ENCODE results near the gene DPYSL4.

DPYSL4 gene

DNA sequence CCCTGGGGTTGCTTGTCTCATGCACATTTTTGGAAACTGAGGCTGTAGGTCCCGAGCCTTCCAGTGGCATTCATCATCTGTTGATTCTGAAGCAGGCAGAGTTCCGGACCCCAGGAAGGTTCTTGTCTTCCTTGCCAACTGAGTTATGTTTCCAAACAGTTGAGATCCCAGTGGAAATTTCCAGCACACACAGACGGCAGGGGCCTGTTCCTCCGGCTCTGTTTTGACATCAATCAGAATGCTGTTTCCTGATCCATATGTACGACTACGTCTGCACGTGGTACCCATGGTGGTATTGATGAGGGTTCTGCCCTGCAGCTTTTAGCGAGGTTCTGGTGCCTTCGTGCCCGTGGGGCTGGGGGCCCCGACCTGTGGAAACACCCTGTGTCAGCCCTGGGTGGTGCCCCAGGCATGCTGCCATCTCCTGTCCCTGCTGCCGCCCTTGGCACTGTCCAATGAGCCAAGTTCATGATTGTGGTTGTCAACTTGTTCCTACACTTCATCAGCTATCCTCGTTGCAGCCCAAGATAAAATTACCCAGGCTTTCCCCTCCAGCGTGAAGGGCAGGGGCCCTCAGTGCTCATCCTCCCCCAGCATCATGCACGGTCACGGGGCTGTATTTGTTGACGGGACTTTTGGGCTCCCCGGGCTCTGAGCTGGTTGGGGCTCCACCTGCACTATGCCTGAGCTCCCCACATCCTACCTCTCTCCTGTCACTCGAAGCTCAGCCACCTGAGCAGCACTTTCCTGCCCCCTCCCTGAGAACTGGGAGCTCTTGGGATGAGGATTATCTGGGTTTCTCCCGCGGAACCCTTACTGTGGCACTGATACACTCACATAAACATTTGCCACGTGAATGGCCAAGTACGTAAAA lies 7.8 kb upstream of the DPYSL4 start:
- DNase-seq (ENCODE audit: low read depth) = no peak

DNA sequence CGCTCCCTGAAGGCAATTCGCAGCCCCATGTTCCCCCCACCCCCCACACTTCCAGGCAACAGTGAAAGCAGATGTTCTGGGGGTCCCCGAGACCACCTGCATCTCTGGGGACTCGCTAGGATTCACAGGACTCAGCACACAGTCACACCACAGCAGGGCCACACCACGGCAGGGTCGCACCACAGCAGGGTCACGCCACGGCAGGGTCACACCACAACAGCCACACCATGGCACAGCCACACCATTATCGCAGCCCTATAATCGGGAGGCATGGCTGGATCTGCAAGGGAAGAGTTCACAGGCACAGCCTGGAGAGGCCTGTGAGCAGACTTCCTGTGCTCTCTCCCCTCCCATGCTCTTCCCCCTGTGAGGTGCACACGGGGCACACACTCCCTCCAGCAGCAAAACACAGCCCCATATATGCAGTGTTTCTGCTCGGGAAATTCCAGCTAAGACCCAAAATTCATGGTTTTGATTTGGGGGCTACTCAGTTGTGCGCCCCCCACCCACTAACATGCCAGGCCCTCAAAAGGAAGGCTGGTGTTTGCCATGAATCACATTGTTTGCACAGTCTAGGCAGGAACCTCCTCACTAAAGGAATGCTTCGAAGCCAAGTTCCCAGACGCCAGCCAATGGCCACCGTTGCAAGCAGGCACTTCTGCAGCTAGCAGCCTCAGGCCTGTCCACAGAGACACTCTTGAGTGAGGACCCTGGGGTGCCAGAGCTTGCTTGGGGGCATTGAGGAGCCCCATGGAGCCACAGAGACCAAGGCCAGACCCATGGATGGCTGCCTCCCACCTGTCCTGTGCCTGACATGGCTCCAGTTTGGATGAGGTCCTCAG lies 7.0 kb upstream of the DPYSL4 start:
- no peak for DNase-seq (ENCODE audit: low read depth)

DNA sequence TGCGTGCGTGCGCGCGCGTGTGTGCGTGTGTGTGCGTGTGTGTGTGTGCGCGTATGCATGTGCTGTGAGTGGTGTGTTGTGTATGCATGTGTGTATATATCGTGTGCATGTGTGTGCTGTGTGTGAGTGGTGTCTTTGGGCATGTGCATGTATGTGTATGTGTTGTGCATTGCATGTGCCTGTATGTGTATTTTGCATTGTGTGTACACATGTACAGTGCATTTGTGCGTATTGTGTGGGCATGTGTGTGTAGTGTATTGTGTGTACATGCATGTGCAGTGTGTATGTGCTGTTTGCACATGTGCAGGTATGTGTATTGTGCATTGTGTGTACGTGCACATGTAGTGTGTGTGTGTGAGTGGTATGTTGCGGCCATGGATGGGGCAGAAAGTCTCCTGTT lies 6.0 kb upstream of the DPYSL4 start:
- DNase-seq (ENCODE audit: low read depth) = no peak

DNA sequence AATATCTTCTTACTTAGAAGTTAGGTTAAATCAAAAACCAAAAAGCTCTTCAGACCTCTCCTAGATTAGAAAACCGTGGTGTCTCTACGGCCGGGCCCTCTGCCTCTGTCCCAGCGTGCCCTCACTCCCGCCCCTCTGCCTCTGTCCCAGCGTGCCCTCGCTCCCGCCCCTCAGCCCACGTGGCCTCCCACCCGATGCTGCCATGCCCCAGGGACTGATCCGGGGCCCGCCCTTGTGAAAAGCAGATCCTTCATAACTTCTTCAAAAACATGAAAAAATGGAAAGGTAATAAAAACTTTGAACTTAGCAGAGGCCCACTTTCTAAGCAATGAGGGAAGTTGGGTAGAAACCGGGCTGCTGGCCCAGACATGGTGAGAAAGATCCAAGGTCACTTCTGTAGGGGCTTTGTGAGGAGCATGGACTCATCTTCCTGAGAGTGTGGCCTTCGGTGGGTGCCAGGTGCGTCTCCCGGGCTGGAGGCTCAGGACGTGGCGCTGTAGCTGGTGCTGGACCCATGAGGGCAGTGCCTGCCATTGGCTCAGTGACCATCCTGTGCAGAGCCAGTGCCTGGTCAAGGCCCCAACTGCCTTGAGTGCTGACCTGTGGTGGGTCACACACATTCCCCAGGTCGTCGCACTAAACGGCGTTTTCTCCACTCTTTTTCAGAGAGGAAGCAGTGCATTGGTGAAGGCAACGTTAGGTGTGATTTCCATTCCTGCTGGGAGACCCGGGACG lies 4.9 kb upstream of the DPYSL4 start:
- DNase-seq (ENCODE audit: low read depth) = no peak

DNA sequence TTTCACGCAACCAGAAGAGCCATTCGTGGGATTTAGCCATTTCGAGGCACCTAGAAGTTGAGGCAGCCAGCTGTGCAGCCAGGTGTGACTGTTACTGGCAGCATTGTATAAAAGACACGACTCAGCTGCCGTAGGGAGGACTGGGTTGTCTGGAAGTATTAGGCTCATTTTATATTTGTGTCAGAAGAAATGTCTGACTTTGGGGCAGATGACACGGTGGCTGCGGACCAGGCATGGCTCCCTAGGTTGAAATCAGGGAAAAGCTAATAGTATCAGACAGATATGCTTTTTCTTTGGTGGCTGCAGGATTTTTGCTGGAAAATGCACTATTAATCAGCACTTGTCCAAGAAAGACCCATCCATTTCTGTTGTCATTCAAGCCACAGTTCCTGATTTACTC lies 4.2 kb upstream of the DPYSL4 start:
- no peak for DNase-seq (ENCODE audit: low read depth)

DNA sequence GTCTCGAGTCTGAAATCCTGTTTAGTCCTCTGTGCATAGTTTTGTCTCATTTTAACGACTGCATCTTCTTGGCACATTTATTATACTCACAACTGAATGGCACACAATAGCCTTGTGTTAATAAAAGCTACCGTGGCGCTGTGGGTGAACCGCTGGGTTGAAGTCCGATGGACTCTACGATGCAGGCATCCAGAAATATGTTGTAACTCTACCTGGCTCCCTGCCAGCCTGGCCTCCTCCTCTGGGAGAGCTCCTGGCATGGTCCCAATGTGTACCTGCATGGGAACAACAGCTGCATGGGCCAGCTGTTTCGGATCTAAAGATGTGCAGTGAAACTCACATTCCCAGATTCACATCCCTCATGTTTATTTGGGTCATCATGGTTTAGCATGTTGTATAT lies 3.7 kb upstream of the DPYSL4 start:
- no peak for DNase-seq (ENCODE audit: low read depth)

DNA sequence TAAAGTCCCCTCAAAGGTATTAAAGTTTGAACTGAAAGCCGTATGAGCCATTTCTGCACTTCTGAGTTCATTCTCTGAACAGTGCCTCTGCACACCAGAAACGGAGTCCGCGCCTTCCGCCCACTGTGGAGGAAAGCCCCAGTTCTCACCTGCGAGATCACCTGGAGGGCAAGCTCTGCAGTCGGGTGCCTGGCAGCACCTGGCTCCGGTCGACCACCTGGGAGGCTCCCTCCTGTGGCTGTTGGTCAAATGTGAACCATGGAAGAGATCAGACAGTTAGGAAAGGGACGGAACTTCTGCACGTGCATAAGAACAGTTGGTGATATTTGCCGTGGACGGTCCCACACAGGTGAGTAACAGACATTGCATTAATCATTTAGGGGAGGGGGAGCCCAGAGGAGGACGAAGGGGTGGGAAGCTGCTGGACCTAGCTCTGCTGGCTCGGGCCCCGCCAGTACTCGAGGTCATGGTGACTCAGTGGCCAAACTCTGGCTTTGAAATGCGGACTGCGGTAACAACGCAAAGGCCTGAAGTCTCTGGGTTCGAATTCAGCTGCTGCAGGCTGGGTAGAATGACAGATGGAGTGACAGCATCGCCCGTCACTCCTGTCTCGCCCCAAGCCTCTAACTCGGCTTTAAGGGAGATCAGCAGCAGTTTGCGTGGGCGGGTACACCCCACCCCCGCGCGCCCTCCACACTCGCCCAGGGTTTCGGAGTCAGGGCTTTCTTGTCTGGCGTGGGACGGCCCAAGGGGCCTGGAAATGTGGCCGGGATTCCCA lies 1.7 kb upstream of the DPYSL4 start:
- no peak for DNase-seq (ENCODE audit: low read depth)

DNA sequence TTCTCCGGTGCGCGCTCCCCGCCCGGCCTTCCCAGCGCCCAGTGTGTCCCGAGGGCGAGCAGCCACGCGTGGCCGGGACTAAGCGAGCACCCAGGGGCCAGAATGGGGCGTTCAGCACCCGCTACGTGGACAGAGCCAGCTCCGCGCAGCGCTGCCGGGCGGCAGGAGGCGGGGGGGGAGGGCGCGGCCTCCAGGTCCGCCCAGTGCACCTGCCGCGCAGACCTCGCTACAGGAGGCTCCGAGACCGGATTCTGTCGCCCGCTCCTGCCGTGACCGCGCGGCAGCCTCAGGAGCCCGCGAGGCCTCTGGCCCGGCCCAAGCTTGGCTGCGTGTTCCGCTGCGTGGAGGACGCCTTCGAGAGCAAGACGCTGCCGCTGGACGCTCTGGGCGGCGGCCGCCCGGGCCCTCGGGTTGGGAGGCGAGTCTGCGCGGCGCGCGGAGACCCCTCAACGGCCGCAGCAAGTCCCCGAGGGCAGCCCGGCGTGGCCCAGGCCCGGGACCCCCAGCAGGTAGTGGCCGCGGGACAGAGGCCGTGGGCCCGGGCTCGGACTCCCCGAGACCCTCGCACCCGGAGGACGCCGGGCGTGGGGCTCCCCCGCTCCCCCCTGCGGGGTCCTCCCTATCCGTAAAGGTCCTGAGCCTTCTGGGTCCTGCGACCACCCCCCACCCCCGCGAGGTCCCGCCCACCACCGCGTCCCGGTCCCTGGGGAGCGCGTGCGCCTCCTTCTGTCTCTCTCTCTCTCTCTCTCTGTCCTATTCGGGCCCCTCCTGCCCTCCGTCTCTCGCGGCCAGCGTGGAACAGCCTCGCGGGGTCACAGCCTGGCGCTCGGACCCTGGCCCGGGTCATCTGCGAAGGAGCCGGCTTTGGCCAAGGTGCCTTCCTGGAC lies 904 bp upstream of the DPYSL4 start:
- peak; percentile 48 for DNase-seq (ENCODE audit: low read depth)

DNA sequence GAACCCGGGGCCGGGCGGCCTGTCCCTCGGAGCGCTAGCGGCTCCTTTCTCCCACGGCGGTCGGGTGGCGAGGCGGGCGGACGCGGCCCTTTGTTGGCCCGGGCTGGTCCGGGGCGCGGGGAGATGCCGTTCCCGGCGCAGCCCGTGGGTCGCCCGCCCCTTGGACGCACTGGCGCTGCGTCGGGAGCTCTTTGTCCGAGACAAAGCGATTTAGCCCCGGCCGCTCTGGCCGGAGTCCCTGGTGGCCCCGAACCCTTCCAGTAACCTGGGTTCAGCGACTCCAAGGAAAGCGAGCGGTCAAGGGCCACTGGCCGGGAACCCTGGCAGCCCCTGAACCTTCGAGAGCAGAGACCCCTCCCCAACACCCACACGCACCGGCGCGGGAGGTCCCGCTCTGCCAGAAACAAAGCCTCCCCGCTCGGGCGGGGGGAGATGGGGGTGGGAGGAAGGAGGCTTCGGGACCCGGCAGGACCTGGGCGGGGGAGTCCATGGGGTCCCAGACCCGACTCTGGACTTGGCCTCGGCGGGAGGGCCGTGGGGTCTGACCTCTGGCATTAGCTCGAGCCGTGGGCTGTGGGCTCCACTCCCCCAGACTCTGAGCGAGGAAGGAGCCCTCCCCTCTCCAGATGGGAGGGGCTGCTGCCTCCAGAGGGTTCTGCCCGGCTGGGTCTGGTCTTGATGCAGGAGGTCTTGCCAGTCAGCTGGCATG lies 836 bp downstream of the DPYSL4 start:
- no peak for DNase-seq (ENCODE audit: low read depth)

DNA sequence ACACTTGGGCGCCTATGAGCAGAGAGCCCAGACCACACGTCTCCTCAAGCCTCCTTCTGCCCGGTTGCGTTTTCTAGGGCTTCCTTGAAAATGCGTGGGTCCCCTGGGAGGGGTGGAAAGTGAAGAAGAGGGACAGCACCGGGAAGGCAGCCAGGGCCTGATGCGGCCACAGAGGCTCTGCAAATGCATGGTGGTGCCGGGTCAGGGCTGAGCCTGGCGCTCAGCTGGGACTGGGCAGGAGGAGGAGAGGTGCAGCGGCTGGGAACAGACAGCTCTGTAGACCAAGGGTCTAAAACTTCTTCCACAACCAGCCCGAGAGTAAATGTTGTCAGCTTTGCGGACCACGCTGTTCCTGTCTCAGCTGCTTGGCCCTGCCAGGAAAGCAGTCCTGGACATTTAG lies 1.6 kb downstream of the DPYSL4 start:
- no peak for DNase-seq (ENCODE audit: low read depth)

DNA sequence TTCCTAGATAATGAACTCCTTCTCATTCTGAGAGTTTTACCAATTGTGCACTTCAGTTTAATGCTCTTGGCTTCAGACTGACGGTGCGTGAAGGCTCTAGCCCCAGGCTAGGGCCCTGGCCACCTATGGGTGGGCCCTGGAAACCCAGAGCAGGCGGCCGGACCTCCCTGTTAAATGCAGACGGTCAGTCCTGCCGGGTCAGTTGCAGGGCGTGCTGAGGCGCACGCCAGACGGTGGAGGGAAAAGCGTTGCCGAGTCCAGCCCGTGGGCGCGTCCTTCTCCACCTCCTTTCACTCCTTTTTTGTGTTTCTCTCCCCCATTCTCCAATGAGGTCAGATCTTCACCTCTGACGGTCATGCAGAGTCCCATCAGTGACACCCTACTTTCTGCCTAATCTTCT lies 2.3 kb downstream of the DPYSL4 start:
- no peak for DNase-seq (ENCODE audit: low read depth)

DNA sequence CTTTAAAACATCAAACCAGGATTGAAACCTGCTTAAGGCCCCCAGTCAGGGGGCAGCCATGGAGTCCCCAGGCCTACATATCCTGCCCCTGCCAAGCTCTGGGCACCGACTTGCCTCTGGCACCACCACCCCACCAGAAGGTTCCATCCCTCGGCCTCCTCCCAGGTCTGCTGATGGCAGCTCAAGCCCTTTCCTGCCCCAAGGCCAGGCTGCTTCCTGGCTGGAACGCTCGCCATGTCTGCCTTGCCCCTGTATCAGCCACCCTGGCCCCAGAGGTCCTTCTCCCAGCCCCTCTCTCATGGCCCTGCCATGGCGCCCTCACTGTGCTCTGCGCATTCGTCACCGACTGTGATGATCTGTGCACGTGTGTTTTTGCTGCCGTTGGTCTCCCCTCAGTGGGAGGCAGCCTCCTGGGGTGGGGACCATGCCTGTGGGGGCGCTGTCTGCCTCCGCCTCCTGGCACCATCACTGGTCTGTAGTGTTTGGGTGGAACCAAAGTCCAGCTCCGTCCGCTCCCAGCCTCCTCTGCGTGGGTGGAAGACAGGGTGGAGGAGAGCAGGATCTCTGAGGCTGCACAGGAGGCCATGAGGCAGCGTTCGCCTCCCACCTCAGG lies 3.2 kb downstream of the DPYSL4 start:
- no peak for DNase-seq (ENCODE audit: low read depth)

DNA sequence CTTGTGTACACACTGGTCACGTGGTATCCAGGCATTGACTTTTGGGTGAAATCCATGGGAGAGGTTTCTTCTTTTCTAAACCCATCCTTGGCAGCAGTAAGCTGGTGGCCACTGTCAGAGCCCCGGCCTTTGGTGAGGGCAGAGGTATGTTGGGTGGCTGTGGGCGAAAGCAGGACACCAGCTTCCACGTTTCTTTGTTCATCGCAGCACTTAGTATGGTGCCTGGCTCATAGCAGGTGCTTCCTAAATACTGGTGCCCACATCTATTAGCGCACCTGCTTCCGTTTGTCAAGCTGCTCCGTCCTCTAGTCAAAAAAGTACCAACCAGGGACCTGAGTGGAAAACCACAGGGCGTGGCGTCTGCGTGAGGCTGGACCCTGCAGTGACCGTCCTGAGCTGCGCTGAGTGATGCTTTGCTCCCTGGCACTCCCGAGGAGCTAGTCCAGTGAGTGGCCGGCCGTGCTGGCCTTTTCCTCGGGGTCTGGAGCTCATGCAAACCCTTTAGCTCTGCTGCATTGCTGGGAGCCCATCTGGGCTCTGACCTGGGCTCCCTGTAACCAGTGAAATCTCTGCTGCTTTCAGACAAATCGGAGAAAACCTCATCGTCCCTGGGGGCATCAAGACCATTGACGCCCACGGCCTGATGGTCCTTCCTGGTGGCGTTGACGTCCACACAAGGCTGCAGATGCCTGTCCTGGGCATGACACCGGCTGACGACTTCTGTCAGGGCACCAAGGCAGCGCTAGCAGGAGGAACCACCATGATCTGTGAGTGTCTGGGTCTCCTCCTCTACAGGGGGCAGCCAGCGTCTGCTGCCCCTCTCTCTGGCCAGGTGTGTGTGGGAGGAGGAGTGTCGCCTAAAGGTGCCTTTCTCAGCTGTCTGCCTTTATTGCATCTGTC lies 5.6 kb downstream of the DPYSL4 start:
- no peak for DNase-seq (ENCODE audit: low read depth)

DNA sequence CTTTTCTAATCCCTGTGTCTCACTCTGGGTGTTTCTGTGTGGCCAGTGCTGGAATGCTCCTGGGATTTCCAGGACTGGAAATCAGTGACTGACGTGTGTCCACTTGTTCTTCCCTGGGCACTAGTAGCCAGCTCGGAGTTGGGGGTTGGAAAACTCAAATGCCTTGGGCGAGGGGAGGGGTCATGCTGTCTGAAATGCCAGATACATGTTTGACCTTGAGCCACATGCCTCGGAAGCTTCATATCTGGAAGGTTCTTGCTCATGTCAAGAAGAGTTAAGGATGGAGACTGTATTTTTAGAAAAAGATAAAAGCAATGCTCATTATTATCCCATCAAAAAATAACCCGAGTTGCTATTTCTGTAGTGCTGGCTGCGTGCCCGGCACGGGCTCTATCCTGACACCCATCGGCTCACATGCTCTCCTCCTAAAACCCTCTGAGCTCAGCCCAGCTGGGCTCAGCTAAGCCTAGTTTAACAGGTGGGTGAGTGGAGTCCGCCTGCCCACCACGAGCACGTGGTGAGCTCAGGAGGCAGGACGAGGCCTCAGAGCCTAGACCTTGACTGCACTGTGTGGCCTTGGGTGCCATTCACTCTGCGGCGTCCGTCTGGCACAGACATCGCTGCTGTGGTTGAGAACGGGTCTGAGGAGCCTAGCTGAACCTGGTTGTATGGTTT lies 6.4 kb downstream of the DPYSL4 start:
- DNase-seq (ENCODE audit: low read depth) = no peak

DNA sequence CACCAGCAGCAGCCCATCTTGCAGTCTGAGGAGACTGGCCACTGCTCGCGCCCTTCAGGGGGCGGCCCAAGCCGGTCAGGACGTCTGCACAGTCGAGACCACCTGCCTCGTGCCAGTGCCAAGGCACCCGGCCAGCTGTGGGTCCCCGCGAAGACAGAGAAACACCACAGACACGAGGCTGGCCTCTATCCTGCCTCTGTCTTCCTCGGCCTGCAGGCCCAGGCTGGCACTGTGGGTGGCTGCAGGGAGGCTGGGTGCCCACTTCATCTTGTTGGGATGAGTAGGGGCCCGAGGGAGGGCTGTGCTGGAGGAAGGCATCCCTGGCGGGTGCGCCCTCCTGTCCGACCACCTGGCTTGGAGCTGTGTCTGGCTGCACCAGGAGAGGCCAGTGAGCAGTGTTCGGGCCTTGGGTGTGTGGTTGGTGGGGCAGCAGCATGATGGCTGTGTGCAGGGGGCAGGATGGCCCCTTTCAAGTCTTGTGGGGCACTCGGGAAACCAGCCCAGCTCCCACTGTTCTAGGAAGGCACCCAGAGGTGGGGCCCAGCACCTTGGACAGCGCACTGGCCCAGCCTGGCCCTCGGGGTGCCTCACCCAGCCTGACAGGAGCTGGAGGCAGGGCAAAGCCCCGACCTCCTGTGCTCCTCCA lies 7.3 kb downstream of the DPYSL4 start:
- no peak for DNase-seq (ENCODE audit: low read depth)

DNA sequence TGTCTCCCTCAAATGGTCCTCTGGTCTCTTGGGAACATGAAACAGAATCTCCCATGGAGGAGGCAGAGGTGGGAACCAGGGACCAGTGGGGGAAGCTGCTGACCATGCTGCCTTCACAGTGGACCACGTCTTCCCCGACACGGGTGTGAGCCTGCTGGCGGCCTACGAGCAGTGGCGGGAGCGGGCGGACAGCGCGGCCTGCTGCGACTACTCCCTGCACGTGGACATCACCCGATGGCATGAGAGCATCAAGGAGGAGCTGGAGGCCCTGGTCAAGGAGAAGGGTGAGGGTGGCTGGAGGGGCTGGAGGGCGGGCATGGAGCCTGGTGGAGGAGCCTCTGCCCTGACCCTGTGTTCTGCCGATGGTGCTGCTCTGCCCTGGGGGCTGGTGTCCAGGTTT lies 8.0 kb downstream of the DPYSL4 start:
- no peak for DNase-seq (ENCODE audit: low read depth)

DNA sequence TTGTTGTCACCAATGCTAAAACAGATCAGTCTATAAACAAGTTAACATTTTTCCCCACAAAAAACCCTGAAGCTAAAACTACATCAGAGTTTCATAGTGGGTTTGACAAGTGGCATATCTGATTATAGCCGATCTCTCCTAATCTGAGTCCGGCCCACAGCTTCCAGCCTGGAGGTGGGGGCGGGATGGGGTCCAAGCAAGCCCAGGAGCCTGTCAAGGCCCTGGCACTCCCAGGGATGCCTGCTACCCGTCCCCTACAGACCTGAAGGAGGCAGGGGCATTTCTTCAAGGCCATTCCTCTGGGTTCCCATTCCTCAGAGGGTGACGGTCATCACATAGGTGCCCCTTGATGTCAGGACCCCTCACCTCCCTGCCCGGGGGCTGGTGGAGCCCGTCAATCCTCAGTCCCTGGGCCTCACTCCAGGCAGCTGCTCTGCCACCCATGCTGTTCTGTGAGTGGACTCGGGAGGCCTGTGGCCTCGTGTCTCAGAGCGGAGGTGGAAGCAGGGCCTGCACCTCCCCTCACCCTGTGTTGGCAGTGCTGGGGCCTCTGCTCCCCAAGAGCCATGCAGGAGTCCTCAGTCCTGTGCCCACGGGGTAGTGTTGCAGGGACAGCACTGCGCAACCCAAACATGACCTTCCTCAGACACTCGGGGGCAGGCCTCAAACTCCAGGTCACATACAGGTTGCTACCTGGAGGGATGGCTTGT lies 8.8 kb downstream of the DPYSL4 start:
- no peak for DNase-seq (ENCODE audit: low read depth)

All from activated T-cell treated with anti-CD3 and anti-CD28 coated beads for 1 hour (primary cell).